ENCODE measurements around the gene RILPL1. TPM values are rescaled to one million over a fixed set of nuclear protein-coding genes. Genes with fewer than 3 reads are reported as not detected.

RILPL1 gene, protein sequence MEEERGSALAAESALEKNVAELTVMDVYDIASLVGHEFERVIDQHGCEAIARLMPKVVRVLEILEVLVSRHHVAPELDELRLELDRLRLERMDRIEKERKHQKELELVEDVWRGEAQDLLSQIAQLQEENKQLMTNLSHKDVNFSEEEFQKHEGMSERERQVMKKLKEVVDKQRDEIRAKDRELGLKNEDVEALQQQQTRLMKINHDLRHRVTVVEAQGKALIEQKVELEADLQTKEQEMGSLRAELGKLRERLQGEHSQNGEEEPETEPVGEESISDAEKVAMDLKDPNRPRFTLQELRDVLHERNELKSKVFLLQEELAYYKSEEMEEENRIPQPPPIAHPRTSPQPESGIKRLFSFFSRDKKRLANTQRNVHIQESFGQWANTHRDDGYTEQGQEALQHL
- 9.9 to 14.1 TPM (median 12.8 TPM) in 5 replicates for total RNA-seq (2022; extraction: Qiagen RNA extraction; ENCODE audit: low read depth)

DNA sequence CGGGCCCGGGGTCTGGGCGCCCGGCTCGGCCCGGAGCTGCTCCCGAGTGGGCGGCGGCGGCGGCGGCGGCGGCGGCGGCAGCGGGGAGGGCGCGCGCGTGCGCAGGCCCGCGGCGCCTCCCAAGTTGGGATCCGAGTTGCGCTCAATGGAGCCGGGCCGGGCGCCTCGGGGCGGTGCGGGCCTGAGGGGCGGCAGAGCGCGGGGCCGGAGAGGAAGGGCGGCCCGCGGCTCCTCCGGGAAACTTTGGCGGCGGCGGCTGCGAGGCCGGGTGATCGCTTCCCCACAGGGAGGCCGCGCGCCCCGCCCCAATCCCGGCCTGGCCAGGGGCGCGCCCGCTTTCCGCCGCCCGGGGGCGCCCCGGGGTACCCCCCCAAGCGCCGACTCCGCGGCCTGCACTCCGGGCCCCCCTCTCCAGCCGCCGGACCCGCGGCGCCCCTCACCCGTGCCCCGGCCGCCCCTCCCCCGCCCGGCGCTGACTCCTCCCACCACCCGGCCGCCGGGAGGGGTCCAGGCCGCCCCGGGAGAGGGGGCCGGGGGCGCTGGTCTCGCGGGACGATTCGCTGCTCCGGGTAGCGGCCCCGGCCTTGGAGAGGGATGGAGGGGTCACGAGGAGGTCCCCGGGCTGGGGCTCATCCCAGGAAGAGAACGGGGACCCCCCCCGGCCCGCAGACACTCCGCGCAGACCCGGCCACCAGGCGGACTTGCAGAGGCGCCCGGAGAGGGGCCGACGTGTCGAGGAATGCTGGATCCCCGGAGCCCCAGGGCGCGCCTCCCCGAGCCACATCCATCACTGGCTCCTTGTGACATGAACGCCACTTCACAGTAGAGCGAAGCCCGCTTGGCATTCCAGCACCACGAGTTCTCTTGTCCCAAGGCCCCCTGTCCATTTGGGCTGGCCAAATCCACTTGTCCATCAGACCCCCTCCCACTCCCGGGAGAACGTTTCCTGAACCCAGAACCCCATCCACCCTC is at the start of gene RILPL1:
RILPL1 (minus strand) TSS at position 48 of the 972 bp plus-strand sequence. CDS start 237 bp downstream, outside the sequence.

DNA sequence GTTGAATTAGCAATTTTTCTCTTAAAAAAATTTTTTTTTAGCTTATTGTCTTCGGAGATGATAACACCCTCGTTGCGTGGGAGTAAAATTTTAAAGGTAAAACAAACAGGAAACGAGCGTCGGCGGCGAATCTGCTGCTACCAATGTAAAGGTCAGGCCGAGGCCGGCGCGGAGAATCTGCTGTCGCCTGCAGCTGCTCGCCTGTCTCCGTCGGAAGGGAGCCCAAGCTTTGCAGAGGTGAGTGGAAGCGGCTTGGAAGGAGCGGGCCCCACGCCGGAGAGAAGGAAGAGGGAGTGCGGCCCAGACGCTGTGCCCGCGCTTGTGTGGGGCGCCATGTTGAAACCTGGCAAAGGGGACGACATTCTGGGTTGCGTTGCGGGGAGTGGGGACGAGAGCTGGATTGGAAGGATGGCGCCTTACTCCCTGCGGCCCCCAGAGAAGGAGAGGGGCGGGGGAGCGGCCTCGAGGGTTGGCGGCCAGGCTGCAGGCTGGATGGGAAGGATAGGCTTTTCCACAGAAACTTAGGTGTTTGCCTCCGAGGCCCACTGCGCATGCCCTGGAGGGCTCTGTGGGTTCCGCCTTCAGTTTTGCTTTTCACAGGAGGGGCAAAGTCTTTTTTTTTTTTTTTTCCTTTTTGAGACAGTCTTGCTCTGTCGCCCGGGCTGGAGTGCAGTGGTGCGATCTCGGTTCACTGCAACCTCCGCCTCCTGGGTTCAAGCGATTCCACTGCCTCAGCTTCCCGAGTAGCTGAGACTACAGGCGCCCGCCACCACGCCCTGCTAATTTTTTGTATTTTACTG is 75.3 kb downstream of the RILPL1 start, which contains the start of gene SNRNP35:
SNRNP35 (plus strand) TSS at position 160 of the 800 bp plus-strand sequence. CDS start 7,402 bp downstream, outside the sequence.

DNA sequence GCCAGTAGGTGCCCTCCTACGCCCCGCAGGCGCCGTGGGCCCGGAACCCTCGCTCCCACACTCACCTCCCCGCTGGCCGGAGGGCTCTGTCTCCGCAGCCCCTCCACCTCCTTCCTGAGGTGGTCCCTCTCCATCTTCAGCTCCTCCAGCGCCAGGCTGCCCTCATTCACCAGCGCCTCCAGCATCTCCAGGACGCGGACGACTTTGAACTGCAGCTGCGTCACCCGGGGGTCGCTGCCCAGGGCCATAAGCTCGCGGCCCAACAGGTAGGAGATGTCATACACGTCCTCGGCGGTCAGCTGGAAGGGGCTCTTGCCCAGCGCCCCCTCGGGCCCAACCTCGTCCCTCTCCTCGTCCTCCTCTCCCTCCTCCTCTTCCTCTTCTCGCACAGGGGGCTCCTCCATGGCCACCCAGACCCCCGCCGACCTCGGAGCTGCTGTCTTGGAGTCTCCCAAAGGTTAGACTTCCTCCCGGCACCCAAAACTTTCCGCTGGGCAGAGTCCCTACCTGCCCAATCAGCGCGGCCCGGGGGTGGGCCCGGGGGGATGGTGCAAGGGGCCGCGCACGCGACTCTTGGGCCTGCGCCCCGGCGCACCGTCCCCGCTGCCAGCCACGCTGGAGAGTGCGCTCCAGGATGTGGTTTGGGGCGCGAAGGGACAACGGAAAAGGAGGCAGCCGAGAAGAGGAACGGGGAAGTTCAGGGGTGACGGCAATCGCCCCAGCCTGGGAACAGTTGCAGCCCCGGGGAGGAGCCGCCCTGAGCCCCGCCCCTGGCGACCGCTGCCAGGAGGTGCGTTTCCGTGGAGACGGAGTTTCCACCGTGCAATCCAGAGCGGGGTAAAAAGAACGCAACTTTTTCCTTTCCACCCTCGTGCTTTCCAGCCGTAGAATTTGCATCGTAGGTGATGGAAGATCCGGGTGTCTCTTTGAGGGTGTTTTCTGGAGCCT is 97.2 kb downstream of the RILPL1 start, which contains the start of gene RILPL2:
RILPL2 (minus strand) TSS at position 668 of the 948 bp plus-strand sequence; CDS start at position 404, 264 bp downstream.

Other genes starting within 250 kb of the RILPL1 start
- gene SBNO1, start 168.9 kb downstream of the RILPL1 start, total RNA-seq (2022; extraction: Qiagen RNA extraction; ENCODE audit: low read depth) = 16.5 to 26.5 TPM (median 23.8 TPM) in 5 replicates
- 47.8 to 56.3 TPM (median 52.2 TPM) in 5 replicates for gene KMT5A, start 149.6 kb downstream of the RILPL1 start, total RNA-seq (2022; extraction: Qiagen RNA extraction; ENCODE audit: low read depth)
- 1.4 to 1.8 TPM (median 1.7 TPM) in 5 replicates for gene RILPL2, start 97.0 kb downstream of the RILPL1 start, total RNA-seq (2022; extraction: Qiagen RNA extraction; ENCODE audit: low read depth)
- gene SNRNP35, start 75.6 kb downstream of the RILPL1 start, total RNA-seq (2022; extraction: Qiagen RNA extraction; ENCODE audit: low read depth) = 17.2 to 19.9 TPM (median 17.7 TPM) in 5 replicates
- 165 to 213 TPM (median 191 TPM) in 5 replicates for gene TMED2, start 50.8 kb upstream of the RILPL1 start, total RNA-seq (2022; extraction: Qiagen RNA extraction; ENCODE audit: low read depth)
- gene DDX55, start 68.4 kb upstream of the RILPL1 start, total RNA-seq (2022; extraction: Qiagen RNA extraction; ENCODE audit: low read depth) = 28.8 to 31.3 TPM (median 30.9 TPM) in 5 replicates
- 32.4 to 36.9 TPM (median 33.1 TPM) in 5 replicates for gene EIF2B1, start 100.0 kb upstream of the RILPL1 start, total RNA-seq (2022; extraction: Qiagen RNA extraction; ENCODE audit: low read depth)
- gene GTF2H3, start 100.1 kb upstream of the RILPL1 start, total RNA-seq (2022; extraction: Qiagen RNA extraction; ENCODE audit: low read depth) = 22.2 to 47.0 TPM (median 28.8 TPM) in 5 replicates
- gene TCTN2, start 137.4 kb upstream of the RILPL1 start, total RNA-seq (2022; extraction: Qiagen RNA extraction; ENCODE audit: low read depth) = 12.7 to 13.6 TPM (median 13.1 TPM) in 5 replicates
- gene ATP6V0A2, start 178.6 kb upstream of the RILPL1 start, total RNA-seq (2022; extraction: Qiagen RNA extraction; ENCODE audit: low read depth) = 17.1 to 25.5 TPM (median 21.9 TPM) in 5 replicates
- gene DNAH10, start 228.6 kb upstream of the RILPL1 start, total RNA-seq (2022; extraction: Qiagen RNA extraction; ENCODE audit: low read depth) = 0.15 to 0.40 TPM (median 0.29 TPM) in 5 replicates